GM13976 (cell line): Measurements from ENCODE around the gene OSTM1.
"Not testable (repeated sequence)": the region's sequence is repeated elsewhere in the genome, so short reads cannot be mapped to it uniquely, and the experiment has no call there.

Experiments
- DNase-seq: peaks from one replicate; pipeline ENCODE4 v3.0.0; 2012; ENCODE audit warnings: low spot score
- CTCF ChIP-seq: IDR thresholded peaks from 2 replicates; pipeline ENCODE4 v1.5.1; 2012; ENCODE audit warnings: borderline replicate concordance, mild to moderate bottlenecking; ENCODE audit not compliant: insufficient read depth; ENCODE audit errors: extremely low read depth, missing control alignments, control extremely low read depth
- in situ Hi-C: fragments of 300-500 bp; cut with MboI; formaldehyde crosslinking; loops from one replicate; pipeline ENCODE4 v1.12.0; 2022; ENCODE audit warnings: low sequenced_read_pairs, mixed read lengths, inconsistent platforms; ENCODE audit not compliant: unreplicated experiment

OSTM1 gene

GRCh38 chr6:108013787-108014439 lies 60.6 kb downstream of the OSTM1 start:
- no peak for TF ChIP-seq CTCF
- DNase-seq = no peak
- in situ Hi-C loops = no loop called here

- DNase-seq = no peak
- in situ Hi-C loops = no loop called here
Measured at GRCh38 chr6:108009894-108010293, 64.6 kb downstream of the OSTM1 start.

GRCh38 chr6:108009258-108009657 lies 65.3 kb downstream of the OSTM1 start:
- DNase-seq, in situ Hi-C loops: not testable (repeated sequence)

More at GRCh38 chr6:108009894-108010293, 64.6 kb downstream of the OSTM1 start:
- TF ChIP-seq CTCF = no peak

GRCh38 chr6:108008363-108008762 lies 66.2 kb downstream of the OSTM1 start:
- no peak for TF ChIP-seq CTCF
- no peak for DNase-seq
- in situ Hi-C loops = no loop called here

DNA sequence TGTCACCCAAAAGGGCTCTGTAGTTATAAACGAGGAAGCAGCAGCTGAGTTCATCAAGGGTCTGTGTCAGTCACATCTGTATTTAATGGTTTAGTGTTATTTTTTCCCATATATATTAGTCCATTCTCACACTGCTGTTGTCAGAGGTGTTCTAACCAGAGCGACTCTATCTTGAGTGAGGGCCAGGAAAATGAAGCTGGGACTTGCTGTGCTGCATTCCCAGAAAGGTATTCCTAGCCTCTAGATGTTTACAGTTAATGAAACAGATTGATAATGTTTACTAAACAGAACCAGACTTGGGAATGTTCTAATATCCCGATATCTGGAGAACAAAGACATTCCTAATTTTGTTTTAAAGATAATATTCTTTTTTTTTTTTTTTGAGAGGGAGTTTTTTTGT lies 68.6 kb downstream of the OSTM1 start:
- DNase-seq = no peak
- TF ChIP-seq CTCF = no peak
- in situ Hi-C loops = no loop called here

DNA sequence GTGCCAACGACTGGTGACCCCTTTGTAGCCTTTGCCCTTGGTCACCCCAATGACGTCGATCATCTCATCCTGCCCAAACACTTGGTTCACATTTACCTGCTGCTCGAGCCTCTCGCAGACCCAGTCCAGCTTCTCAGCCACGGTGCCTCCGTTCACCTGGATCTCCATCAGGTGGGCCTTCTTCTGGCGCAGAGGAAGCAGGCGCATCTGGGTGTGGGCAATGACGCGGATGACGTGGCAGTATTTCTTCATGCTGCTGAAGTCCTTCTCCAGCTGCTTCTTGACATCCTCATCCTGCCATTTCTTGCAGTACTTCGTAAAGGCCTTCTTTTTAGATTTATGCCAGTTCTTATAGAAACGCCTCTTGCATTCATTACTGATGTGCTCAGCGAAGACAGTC lies 69.7 kb downstream of the OSTM1 start:
- in situ Hi-C loops = no loop called here
- no peak for TF ChIP-seq CTCF
- no peak for DNase-seq

DNA sequence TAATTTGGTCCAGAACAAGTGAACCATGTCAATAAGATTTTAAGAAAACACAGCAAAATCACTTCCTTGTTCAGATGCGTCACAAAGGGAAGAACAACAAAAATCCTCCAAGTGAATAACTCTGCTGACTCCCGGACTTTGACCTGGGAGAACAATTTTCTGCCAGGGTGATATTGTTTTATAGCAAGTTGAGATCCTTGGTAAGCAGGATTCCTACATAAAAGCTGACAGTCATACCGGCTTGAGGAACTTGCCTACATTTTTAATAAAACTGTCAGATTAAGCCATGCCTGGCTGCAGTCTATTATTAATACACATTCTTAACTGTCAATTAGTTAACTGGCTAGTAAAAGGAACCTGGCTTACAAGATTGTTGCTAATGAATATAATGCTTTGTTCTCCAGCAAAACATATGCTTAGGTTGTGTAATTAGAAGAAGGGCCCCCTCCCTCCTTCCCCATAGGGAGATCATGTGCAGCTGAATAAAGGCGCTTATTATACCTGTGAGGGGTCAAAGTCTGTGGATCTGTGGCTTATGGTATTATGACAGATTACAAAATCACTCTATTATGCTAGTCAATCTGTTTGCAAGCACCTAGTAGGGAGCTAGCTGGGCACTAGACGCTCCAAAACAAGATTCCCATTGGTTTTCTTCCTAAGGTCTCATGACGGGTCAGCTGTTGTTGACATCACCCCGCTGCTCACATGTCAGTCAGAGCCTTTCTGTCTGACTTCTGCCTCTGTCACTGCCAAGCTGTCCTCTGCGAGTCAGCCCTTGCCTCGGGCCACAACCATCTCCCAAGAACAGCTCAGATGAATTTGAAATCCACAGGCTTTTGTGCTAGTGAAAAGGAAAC lies 71.9 kb downstream of the OSTM1 start:
- no peak for TF ChIP-seq CTCF

More for the DNA sequence above, 71.9 kb downstream of the OSTM1 start:
- in situ Hi-C loops = no loop called here
- DNase-seq = no peak
